GM03348 (cell line): Measurements from ENCODE around the gene HEBP1.
A peak's percentile ranks its signal among the peaks of the same experiment; 100 is the strongest.

ENCODE experiments used
- DNase-seq: peaks from one replicate; pipeline ENCODE4 v3.0.0; 2012; ENCODE audit warnings: low spot score

The HEBP1 gene

DNA sequence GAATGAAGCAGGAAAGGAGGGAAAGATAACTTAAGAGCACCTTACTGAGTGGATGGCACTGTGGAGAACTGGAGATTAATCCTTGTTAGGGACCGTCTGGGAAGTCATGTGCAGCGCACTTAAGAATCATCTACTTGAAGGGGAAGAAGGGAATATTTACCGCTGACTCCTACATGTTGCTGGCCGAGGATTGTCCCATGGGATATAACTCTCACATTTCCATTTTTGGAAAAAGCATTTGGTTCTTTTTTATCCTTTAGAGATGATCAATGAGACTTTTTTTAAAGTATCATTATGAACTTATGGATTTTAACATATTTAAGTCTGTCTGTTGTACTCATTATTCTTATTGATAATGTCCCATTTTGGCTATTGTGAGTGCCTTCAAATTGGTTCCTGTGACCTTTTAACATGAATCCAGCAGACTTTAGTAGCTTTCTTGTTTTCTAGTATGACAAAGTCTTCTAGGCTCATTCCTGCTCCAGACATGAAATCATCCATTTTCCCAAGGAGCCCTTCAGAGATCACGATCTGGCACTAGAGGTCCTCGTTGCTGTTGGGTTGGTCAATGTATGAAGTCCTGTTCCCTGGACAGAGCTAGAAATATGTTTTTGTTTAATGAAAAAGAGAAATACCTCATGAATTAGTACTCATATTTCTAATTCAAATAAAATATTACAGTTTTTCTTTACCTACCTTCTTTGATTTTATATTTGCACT lies 23.9 kb upstream of the HEBP1 start:
- peak; percentile 60 for DNase-seq

DNA sequence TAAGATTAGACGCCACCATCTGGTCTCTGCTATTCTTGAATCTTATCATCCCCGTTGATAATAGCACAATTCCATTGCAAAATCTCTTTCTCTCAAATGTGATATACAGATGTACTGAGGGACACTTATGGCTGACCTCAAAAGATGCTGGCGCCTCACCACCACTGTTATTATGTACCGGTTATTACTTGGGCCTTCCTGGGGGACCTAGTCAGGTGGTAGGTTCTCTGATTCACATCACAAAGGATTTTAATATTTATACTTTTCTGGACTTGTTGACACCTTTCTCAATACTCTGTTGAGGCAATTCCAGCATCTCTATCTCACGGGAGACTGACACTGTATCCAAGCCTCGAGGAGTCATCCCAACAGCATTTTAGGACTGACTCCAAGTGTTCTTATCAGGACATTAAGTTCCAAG lies 22.8 kb upstream of the HEBP1 start:
- DNase-seq: no peak

DNA sequence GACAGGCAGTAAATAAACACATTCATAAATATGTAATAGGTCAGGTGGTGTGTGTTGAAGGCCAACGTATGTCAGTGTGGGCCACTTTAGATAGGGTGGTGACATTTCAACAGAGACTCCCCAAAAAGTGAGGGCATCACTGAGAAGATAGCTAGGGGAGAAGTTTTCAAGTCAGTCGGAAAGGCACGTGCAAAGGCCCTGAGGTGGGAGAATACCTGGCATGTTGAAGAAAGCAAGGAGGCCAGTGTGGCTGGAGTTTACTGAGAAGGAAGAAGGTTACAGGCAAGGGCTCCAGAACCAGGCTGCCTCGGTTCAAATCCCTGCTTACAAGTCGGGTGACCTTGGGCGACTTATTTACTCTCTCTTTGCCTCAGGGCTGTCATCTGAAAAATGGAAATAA lies 11.0 kb upstream of the HEBP1 start:
- no peak for DNase-seq

DNA sequence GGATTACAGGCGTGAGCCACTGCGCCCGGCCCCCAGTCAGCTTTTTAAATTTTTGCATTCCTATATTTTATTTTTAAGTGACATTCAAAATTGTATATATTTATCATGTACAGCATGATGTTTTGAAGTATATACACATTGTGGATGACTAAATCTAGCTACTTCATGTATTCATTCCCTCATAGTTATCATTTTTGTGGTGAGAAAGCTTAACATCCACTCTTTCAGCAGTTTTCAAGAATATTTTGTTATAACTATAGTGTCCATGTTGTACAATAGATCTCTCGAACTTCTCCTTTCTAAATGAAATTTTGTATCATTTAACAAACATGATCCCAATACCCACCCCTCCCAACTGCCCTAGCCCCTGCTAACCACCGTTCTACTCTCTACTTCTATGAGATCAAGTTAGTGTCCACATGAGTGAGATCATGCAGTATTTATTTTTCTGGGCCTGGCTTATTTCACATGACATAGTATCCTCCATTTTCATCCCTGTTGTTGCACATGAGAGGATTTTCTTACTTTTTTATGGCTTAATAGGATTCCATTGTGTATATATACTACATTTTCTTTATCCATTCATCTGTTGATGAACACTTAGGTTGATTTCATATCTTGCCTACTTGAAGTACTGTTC lies 8.8 kb upstream of the HEBP1 start:
- DNase-seq: peak; percentile 12

DNA sequence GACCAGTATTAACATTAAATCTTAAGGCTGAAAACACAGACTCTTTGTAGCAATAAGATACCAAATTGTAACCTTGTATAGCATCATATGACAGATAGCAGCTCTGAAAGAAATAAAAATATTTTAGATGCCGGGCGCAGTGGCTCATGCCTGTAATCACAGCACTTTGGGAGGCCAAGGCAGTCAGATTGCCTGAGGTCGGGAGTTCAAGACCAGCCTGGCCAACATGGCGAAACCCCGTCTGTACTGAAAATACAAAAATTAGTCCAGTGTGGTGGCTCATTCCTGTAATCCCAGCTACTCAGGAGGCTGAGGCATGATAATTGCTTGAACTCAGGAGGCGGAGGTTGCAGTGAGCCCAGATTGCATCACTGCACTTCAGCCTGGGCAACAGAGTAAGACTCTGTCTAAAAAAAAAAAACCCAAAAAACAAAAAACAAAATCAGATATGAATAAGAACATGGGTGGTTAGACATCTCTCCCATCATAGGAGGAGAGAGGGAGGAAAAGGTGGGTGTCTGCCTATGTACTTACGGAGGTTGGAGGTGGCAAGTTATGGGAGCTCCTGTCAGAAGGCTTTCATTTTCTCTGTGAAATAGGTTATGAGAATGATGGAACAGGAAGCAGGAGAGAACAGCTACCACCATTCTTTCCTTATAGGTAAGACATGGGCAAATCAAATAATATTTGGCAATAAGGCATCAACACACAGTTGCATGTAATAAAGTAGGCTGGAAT lies 7.6 kb upstream of the HEBP1 start:
- DNase-seq: no peak

DNA sequence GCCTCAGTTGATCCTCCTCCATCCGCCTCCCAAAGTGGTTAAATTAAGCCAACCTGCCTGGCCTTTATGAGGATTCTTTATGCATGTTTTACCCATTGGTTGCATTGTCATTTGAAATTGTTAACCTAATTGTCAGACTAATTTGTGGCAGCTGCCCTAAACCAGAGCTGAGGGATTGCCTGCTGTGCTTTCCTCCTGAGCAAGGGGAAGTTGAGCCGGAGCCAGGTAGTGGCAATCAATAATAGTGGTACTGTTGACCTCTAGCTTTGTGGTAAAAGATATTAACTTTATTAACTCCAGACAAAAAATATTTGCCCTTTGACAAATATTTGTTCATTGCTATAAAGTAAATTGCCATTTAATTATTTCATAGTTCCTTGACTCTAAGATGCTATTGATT lies 5.6 kb upstream of the HEBP1 start:
- no peak for DNase-seq

DNA sequence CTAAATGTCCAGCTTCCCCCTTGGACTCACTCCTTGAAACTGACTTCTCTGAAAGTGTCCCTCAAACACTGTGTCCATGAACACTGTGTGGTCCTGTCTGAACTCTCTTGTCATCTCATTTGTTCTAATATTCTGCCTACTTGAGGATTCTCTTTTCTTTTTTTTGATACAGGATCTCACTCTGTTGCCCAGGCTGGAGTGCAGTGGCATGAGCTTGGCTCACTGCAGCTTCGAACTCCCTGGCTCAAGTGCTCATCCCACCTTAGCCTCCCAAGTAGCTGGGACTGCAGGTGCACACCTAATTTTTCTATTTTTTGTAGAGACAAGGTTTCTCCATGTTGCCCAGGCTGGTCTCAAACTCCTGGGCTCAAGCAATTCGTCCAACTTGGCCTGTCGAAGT lies 4.9 kb upstream of the HEBP1 start:
- DNase-seq: no peak

DNA sequence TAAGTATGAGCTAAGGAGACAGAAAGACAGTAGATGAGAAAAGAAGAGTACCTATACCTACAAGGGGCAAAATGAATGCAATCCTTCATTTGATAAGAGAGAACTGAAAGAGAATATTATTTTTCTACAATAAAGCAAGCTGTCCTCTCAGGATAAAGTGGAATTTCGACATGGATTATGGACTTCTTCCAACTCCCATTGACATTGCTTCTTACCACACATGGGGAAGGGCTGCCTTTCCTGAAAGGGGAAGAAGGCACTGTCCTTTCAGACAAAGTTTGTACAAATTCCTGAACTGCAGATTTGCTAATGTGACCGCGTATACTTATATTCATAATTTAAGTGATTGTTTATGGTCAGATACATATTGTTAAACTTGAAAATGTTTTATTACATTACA lies 4.3 kb upstream of the HEBP1 start:
- DNase-seq: peak; percentile 35

DNA sequence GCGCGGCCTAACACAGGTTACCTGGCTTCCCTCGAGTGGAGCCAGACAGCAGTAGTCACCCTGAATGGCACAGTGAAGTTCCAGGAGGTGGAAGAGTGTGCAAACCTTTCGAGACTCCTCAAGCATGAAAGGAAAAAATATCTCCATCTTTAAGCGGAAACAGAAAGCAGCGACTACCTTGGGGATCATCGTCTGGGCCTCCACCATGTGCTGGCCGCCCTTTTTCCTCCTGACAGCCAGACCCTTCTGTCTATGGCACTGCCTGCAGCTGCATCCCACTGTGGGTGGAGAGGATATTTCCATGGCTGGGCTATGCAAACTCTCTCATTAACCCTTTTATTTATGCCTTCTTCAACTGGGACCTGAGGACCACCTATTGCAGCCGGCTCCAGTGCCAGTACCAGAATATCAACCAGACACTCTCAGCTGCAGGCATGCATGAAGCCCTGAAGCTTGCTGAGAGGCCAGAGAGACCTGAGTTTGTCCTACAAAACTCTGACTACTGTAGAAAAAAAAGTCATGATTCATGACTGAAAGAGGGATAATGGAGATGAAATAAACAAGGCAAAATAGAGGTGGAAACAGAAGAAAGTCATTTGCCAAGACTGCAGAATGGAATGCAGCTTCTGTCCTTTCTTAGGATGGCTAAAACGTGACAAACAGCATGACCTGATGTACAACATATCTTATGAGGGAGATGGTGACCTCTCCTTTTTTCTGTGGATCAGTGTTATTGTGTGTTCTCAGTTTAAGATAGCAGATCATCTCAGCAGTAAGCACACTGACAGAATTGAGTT lies 2.4 kb upstream of the HEBP1 start:
- no peak for DNase-seq

DNA sequence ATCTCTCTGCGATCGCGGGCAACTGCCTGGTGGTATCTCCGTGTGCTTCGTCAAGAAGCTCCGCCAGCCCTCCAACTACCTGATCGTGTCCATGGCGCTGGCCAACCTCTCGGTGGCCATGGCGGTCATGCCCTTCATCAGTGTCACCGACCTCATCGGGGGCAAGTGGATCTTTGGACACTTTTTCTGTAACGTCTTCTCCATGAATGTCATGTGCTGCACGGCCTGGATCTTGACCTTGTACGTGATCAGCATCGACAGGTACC lies 1.6 kb upstream of the HEBP1 start:
- DNase-seq: no peak

DNA sequence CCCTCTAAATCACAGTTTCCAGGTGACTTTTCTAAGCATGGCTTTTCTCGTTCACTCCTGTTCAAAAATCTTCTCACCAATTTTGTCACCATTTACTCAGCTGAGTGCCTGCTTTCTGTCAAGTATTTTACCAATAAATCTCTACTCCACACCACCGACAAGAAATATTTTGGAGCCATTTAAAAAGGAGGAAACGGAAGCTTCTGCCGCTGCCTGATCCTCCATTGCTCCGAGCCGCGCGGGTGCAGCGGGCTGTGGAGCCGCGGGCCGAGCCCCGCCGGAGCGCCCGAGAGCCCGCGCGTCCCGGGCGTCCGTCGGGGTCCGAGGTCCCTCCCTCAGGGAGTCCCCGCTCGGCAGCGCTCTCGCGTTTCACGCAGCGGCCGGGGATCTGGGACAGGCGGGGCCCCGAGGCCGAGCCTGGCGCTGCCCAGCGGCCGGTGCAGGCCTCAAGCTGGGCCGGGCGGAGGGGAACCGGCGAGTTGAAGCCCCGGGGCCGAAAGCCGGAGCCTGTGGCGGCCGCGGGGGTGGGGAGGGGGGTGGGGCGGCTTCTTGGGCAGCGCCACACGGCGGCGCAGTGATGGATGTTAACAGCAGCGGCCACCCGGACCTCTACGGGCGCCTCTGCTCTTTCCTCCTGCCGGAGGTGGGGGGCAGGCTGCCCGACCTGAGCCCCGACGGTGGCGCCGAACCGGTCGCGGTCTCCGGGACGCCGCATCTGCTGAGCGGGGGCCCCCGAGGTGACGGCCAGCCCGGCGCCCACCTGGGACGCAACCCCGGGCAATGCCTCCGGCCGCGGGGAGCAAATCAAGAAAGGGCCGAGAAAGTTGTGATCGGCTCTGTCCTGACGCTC lies 1.1 kb upstream of the HEBP1 start:
- DNase-seq: peak; percentile 89

DNA sequence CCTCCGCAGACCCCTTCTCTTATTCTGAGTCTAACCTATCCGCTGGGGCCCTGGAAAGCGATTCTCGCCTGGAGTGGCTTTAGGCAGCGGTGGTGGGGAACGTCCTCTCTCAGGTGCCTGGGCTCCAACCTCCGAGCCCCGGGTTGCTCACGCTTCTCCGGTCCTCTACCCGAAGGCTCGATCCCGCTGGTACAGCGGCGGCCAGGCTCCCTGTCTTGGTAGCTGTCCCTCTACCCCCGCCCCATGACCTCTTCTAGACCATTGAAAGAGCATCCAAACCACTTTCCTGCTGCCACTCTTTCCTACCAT lies 505 bp upstream of the HEBP1 start:
- peak; percentile 45 for DNase-seq

DNA sequence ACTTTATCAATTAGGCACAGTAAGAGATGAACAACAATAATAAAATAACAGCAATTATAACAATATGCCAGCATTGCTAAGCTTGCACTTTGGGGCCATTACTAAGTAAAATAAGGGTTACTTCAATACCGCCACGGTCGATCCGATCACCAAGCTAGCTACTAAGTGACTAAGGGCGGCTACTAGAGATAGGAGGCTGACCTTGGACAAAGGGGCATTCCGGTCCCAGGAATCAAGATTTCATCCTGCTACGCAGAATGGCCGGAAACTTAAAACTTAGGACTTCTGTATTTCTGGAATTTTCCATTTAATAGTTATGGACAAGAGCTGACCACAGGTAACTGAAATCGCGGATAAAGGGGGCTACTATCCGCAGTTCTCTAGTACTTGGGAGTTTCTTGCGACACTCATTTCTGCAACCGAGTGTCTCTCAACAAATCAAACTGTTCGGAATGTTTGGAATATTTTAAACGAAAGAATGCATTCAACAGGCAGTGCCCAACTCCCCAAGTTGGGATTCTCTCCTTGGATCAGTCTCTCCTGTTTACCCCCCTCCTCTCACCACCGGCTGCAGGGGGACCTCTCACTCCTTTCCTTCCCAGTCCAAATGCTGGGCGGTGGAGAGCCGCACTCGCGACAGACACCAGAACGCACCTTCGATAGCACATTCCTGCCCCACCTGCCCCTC lies 650 bp downstream of the HEBP1 start:
- peak; percentile 57 for DNase-seq

DNA sequence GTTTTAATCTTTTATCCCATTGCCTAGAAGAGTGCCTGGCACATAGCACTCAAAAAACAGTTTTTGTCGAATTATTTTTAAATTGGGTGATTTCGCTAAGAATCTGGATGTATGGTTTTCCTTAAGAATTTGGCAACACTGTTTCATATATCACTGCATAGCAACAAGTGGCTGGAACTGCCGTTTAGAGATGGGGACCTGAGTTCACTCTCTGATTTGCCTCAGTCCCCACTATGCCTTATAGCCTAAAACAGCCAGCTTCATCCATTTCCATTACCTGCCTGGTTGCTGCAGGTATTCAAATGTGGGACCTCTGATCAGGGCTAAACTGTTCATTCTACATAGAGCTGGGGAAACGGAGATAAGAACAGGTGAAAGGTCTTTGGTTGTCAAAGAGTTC lies 1.8 kb downstream of the HEBP1 start:
- no peak for DNase-seq

DNA sequence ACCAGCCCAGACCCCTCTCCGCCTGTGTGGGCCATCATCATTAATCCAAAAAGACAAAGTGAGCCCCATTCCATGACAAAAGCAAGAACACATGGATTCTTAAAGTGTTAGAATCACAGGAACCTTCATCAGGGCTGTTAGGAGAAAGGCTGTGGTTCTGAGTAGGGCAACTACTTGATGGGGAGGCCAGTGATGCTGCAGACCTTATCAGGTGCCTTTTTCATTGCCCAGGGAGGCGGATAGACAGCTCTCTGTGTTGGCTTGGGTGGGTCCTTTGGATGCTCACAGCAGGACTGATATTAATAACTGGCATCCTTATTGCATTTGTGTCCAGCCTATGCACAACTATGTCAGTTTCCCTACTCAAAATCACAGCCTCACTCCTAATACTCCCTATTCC lies 2.3 kb downstream of the HEBP1 start:
- DNase-seq: no peak

DNA sequence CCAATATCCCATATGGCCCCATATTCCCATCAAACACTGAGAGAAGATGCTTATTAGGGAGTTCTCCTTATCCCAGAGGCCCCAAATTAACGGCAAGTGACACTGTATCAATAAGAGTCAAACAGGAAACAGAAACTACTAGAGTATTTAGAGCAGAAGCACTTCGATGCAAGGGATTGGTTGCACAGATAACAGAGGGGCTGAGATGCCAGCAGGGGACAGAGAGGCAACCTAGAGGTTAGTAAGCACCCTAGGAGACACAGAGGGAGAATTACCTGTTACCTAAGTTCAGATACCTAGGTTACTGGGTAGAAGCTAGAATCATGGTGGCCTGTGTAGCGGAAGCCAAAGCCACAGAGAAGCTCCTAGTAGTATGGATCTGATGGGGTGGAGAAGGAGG lies 2.9 kb downstream of the HEBP1 start:
- no peak for DNase-seq

DNA sequence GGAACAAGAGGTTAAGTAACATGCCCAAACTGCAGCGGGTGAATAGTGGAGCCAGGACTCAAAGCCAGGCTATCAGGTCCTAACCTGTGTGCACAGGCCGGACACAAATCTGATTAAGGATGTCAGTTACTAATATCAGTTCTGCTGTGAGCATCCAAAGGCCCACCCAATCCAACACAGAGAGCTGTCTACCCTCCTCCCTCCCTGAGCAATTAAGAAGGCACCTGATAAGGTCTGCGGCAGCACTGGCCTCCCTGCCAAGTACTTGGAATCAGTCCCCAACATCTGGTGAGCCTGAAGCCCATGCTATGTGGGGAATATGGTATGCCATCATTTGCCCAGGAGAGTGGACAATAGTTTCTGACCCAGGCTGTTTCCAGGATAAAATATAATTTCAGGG lies 3.9 kb downstream of the HEBP1 start:
- no peak for DNase-seq

DNA sequence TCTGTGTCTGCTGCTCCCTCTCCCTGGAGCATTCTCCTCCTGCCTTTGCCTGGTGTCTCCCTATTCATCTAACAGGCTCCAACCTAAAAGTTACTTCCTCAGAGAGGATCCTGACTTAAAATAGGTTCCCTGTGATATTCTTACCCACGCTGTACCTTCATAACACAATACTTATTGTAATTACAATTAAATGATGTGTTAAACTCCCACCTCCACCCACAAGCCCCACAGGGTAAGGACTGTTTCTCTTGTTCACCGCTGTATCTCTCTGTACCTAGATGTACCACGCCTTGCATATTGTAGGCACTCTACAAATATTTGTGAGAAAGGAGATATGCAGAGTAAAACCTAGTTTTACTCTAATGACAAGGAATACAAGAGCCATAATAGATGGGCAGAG lies 5.0 kb downstream of the HEBP1 start:
- no peak for DNase-seq

DNA sequence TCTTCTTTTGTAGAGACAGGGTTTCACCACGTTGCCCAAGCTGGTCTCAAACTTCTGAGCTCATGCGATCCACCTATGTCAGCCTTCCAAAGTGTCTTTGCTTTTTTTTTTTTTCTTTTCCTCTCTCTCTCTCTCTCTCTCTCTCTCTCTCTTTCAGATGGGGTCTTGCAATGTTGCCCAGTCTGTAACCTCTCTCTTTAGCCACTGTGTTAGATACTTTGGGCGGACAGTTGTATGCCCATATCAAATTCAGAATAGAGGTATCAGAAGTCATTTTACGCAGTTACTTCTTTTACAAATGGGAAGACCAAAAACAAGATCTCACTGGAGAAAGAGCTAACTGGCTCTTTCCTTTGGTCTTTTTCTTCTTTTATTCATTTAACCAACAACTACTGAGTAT lies 6.7 kb downstream of the HEBP1 start:
- DNase-seq: no peak

DNA sequence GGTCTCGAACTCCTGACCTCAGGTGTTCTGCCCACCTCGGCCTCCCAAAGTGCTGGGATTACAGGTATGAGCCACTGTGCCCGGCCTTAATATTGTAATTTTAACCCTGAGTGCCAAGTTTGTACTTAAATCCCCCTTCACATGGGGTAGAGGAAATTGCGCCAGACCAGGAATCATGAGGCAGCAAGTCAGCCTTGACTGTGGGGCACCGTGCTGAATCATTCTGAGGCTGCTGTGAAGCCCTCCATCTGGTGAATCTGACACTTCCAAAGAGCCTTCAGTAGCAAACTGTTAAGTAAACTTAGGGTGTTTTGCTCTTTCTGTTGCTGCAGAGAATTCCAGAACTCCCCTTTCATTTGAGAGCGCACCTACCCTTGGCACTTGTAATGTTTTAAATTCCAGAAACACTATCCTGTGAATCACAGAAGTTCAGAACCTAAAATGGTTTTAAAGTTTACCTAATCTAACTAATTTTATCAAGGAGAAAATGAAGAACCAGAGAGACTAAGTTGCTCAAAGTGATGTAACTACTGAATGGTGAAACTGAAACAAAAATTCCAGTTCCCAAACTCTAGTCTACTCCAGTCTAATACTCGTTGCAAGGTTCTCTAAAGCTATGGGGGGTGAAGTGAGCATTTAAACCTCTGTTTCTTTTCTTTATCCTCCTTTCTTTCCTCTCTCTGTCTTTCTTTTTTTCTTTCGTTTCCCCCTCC lies 7.5 kb downstream of the HEBP1 start:
- DNase-seq: peak; percentile 64
